HepG2 (cell line): ENCODE data around the gene TCEAL3. TPM values are rescaled to one million over a fixed set of nuclear protein-coding genes. Genes with fewer than 3 reads are reported as not detected.

Experiments used
- ATAC-seq: fragments of 200-7000 bp; cut with Tn5 transposase; 3 replicates; pipeline ENCODE4 v1.9.1; 2020; ENCODE audit warnings: mild to moderate bottlenecking, moderate library complexity
- BruUV-seq: library from RNA; stranded (reverse); fragments of 400-500 nt; replicated peaks from 2 replicates; lab custom pipeline; 2021; lab: Mats Ljungman, UMichigan
- CTCF ChIA-PET: fragments of 300-600 bp; formaldehyde crosslinking; extraction: SDS; loops from one replicate; lab custom pipeline; 2021; ENCODE audit warnings: low total read pairs, inconsistent platforms, low intra/inter-chr PET ratio; lab: Yijun Ruan, JAX
- POLR2A ChIA-PET: fragments of 350-600 bp; sonication (Branson Sonifier 250); formaldehyde crosslinking; loops from one replicate; lab custom pipeline; 2020; ENCODE audit warnings: antibody characterized with exemption, inconsistent platforms; lab: Yijun Ruan, JAX
- DNase-seq: peaks from one replicate; pipeline ENCODE4 v3.0.0-alpha.2; 2015; ENCODE audit warnings: low spot score
- FAIRE-seq: peaks from 3 replicates; lab custom pipeline; 2011; peaks lifted over from hg19 to GRCh38; lab: Jason Lieb, UNC
- H2AFZ ChIP-seq: one replicate; pipeline ENCODE4 v1.6.1; 2011; ENCODE audit warnings: low read length, inconsistent platforms
- H3K27ac ChIP-seq: fragments of 300-600 bp; 3 replicates; pipeline ENCODE4 v1.8.0; 2011; ENCODE audit warnings: mixed run types, mild to moderate bottlenecking, mixed read lengths, low read length, inconsistent platforms; ENCODE audit not compliant: insufficient read depth; ENCODE audit errors: extremely low read length
- H3K27me3 ChIP-seq, 2 experiments: fragments of 200-600 bp in 1 of 2; 2 replicates in 1 of 2; 3 replicates in 1 of 2; pipeline versions ENCODE4 v1.6.0 to v1.8.0; 2011; ENCODE audit warnings: low read length in 2 of 2, mild to moderate bottlenecking in 2 of 2, moderate library complexity in 2 of 2, inconsistent platforms in 1 of 2; ENCODE audit not compliant: insufficient read depth in 2 of 2, control insufficient read depth in 1 of 2
- H3K36me3 ChIP-seq, 2 experiments: fragments of 200-600 bp in 1 of 2; replicated peaks in 1 of 2; 2 replicates in 1 of 2; 3 replicates in 1 of 2; pipeline versions ENCODE4 v1.5.1 to v1.8.0; 2011; ENCODE audit warnings: low read length in 2 of 2, inconsistent platforms in 1 of 2; ENCODE audit not compliant: insufficient read depth in 2 of 2, control insufficient read depth in 1 of 2
- H3K4me1 ChIP-seq: 2 replicates; pipeline ENCODE4 v1.5.1; 2012; ENCODE audit warnings: low read length, inconsistent platforms; ENCODE audit not compliant: insufficient read depth
- H3K4me2 ChIP-seq: 2 replicates; pipeline ENCODE4 v1.6.0; 2011; ENCODE audit warnings: low read depth, low read length, inconsistent platforms
- H3K4me3 ChIP-seq, 3 experiments: fragments of 200-600 bp in 1 of 3; sonication (generic), shearing (Covaris generic) in 1 of 3; replicated peaks in 1 of 3; 2 replicates each; pipeline ENCODE4 v1.5.1; 2011 to 2016; ENCODE audit warnings: low read length in 3 of 3, inconsistent platforms in 2 of 3, low read depth in 2 of 3, mild to moderate bottlenecking in 2 of 3, control low read depth in 1 of 3, mixed read lengths in 1 of 3; ENCODE audit not compliant: insufficient read depth in 1 of 3
- H3K79me2 ChIP-seq: one replicate; pipeline ENCODE4 v1.6.1; 2011; ENCODE audit warnings: low read length, inconsistent platforms; ENCODE audit not compliant: insufficient read depth
- H3K9ac ChIP-seq: 2 replicates; pipeline ENCODE4 v1.6.0; 2011; ENCODE audit warnings: mild to moderate bottlenecking, low read depth, low read length, inconsistent platforms; ENCODE audit not compliant: insufficient read depth
- H3K9me3 ChIP-seq: 2 replicates; pipeline ENCODE4 v1.5.1; 2012; ENCODE audit warnings: mild to moderate bottlenecking, low read length
- H4K20me1 ChIP-seq: 2 replicates; pipeline ENCODE4 v1.6.0; 2011; ENCODE audit warnings: inconsistent platforms, mild to moderate bottlenecking, low read length, moderate library complexity; ENCODE audit not compliant: insufficient read depth
- ELF1 ChIP-seq: sonication (generic); formaldehyde crosslinking; IDR thresholded peaks from 2 replicates; pipeline ENCODE4 v1.4.0; 2020; ENCODE audit warnings: missing genetic modification reagents
- RXRA ChIP-seq: sonication (generic); formaldehyde crosslinking; IDR thresholded peaks from 2 replicates; pipeline ENCODE4 v1.5.1; 2020; ENCODE audit warnings: missing genetic modification reagents
- SP5 ChIP-seq: IDR thresholded peaks from 2 replicates; pipeline ENCODE4 v1.6.1; 2016; ENCODE audit warnings: low read depth, borderline replicate concordance
- ZFX ChIP-seq: sonication (generic); formaldehyde crosslinking; IDR thresholded peaks from 2 replicates; pipeline ENCODE4 v1.4.0; 2020; ENCODE audit warnings: mild to moderate bottlenecking, low read depth, missing genetic modification reagents, moderate library complexity
- WGBS: methylation state at CpG from one replicate; pipeline ENCODE4 v1.1.6; 2017; ENCODE audit warnings: low lambda C conversion rate; 5-methylcytosine and 5-hydroxymethylcytosine counted together
- in situ Hi-C: cut with HindIII; loops from 2 replicates; pipeline ENCODE4 v1.10.0; 2017; ENCODE audit warnings: low pct_unique_long_range_greater_than_20kb; ENCODE audit not compliant: extremely low pct_ligation_motif_present
- intact Hi-C: fragments of 100-400 bp; cut with micrococcal nuclease; formaldehyde crosslinking; loops from one replicate; pipeline ENCODE4 v1.10.0; 2022; ENCODE audit not compliant: unreplicated experiment
- polyA plus RNA-seq, 8 experiments: library from polyadenylated mRNA; depleted of rRNA in 3 of 8; stranded (reverse) in 7 of 8; unstranded in 1 of 8; fragments of >200 nt; fragmentation: Illumina TruSeq in 4 of 8; extraction: Trizol in 4 of 8; gene quantifications; 2 replicates each; pipeline versions ENCODE4 v1.2.1 to v1.2.3, GENCODE V29; 2011 to 2016; ENCODE audit warnings: low read depth in 4 of 8, missing spikeins in 1 of 8, mixed read lengths in 1 of 8; ENCODE audit not compliant: insufficient read depth in 1 of 8
- total RNA-seq, 5 experiments: library from RNA; depleted of rRNA; stranded (reverse); fragments of >200 nt; fragmentation: Illumina TruSeq; extraction: Trizol; gene quantifications; 2 replicates each; pipeline ENCODE4 v1.2.3, GENCODE V29; 2016; ENCODE audit warnings: low read depth in 1 of 5
- TF ChIP-seq, protein P1 (sequence below): sonication (generic); formaldehyde crosslinking; IDR thresholded peaks from 2 replicates; pipeline ENCODE4 v1.4.0; 2020; ENCODE audit warnings: missing genetic modification reagents
- TF ChIP-seq, protein P2 (sequence below): sonication (generic); formaldehyde crosslinking; IDR thresholded peaks from 2 replicates; pipeline ENCODE4 v1.5.0; 2020; ENCODE audit warnings: missing genetic modification reagents, mild to moderate bottlenecking, borderline replicate concordance
- TF ChIP-seq, protein P3 (sequence below): sonication (generic); formaldehyde crosslinking; conservative IDR thresholded peaks from 2 replicates; pipeline ENCODE4 v1.4.0; 2020; ENCODE audit warnings: mild to moderate bottlenecking, missing genetic modification reagents, moderate library complexity

Gene TCEAL3
- total and polyA plus RNA-seq, 2 of the 13 experiments (the other 11 are each of a cell fraction or from before 2014, with no cell fraction given): 0.09 to 0.12 TPM

DNA sequence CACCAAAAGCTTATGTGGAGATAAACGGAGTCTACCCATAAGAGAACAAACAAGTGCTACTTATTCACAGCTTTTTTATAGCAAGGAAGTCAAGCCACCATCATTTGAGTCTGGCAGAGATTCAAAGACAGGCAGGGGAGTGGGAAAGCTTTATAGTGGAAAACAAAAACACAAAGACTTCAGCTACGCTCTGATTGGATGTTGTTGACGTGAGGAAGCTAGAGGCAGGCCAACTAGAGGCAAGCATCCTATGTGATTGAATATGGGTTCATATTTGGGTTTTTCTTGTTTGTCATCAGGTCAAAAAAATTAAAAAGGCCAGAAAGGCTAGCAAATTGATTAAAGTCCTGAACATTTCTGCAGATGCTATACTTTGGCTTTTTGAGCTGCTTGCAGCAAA is 23.2 kb upstream of the TCEAL3 start:
- in situ Hi-C loops: no loop called here
- DNase-seq (no peak), ATAC-seq (no peak), FAIRE-seq (no peak)
- H4K20me1 ChIP-seq: no peaks in the 10 kb centered on the region
- intact Hi-C loops: no loop called here
- H3K79me2 ChIP-seq: peaks cover 3% of the 10 kb centered on the region
- no peaks in the 10 kb centered on the region for H3K36me3 ChIP-seq
- no peaks in the 10 kb centered on the region for H3K9me3 ChIP-seq
- BruUV-seq: no TSS peak
- WGBS: 79% methylated on average over 3 of the region's 3 CpGs
- H3K4me3 ChIP-seq: 0 out of 6 replicates have a peak overlapping the region, but pooled peaks of 1 of the 3 experiments have one; percentile 64
- H3K4me1 ChIP-seq: 0 out of 2 replicates have a peak, but pooled peaks cover 7% of the 10 kb centered on the region
- H3K27ac ChIP-seq: no peak overlapping the region
- H3K4me2 ChIP-seq: peak overlapping the region; percentile 49
- no peak overlapping the region for H3K9ac ChIP-seq
- H3K27me3 ChIP-seq: no peaks in the 10 kb centered on the region
- ChIA-PET CTCF (no interaction called here), POLR2A (no interaction called here)
- no peak overlapping the region for H2AFZ ChIP-seq
- TF ChIP-seq, protein P1, sequence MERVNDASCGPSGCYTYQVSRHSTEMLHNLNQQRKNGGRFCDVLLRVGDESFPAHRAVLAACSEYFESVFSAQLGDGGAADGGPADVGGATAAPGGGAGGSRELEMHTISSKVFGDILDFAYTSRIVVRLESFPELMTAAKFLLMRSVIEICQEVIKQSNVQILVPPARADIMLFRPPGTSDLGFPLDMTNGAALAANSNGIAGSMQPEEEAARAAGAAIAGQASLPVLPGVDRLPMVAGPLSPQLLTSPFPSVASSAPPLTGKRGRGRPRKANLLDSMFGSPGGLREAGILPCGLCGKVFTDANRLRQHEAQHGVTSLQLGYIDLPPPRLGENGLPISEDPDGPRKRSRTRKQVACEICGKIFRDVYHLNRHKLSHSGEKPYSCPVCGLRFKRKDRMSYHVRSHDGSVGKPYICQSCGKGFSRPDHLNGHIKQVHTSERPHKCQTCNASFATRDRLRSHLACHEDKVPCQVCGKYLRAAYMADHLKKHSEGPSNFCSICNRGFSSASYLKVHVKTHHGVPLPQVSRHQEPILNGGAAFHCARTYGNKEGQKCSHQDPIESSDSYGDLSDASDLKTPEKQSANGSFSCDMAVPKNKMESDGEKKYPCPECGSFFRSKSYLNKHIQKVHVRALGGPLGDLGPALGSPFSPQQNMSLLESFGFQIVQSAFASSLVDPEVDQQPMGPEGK (CRISPR knock-in tag): no peak
- TF ChIP-seq ZFX (CRISPR knock-in tag) (no peak), ELF1 (no peak), SP5 (CRISPR knock-in tag) (no peak), RXRA (CRISPR knock-in tag) (no peak)
- TF ChIP-seq, protein P2, sequence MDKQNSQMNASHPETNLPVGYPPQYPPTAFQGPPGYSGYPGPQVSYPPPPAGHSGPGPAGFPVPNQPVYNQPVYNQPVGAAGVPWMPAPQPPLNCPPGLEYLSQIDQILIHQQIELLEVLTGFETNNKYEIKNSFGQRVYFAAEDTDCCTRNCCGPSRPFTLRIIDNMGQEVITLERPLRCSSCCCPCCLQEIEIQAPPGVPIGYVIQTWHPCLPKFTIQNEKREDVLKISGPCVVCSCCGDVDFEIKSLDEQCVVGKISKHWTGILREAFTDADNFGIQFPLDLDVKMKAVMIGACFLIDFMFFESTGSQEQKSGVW (CRISPR knock-in tag): no peak
- TF ChIP-seq, protein P3, sequence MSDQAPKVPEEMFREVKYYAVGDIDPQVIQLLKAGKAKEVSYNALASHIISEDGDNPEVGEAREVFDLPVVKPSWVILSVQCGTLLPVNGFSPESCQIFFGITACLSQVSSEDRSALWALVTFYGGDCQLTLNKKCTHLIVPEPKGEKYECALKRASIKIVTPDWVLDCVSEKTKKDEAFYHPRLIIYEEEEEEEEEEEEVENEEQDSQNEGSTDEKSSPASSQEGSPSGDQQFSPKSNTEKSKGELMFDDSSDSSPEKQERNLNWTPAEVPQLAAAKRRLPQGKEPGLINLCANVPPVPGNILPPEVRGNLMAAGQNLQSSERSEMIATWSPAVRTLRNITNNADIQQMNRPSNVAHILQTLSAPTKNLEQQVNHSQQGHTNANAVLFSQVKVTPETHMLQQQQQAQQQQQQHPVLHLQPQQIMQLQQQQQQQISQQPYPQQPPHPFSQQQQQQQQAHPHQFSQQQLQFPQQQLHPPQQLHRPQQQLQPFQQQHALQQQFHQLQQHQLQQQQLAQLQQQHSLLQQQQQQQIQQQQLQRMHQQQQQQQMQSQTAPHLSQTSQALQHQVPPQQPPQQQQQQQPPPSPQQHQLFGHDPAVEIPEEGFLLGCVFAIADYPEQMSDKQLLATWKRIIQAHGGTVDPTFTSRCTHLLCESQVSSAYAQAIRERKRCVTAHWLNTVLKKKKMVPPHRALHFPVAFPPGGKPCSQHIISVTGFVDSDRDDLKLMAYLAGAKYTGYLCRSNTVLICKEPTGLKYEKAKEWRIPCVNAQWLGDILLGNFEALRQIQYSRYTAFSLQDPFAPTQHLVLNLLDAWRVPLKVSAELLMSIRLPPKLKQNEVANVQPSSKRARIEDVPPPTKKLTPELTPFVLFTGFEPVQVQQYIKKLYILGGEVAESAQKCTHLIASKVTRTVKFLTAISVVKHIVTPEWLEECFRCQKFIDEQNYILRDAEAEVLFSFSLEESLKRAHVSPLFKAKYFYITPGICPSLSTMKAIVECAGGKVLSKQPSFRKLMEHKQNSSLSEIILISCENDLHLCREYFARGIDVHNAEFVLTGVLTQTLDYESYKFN (CRISPR knock-in tag): no peak
